Adipocyte (in vitro differentiated cells): ENCODE data around the gene GOLGA6A.
"Not testable (repeated sequence)": the region's sequence is repeated elsewhere in the genome, so short reads cannot be mapped to it uniquely, and the experiment has no call there.

ENCODE experiments used
- DNase-seq: peaks from one replicate; pipeline ENCODE4 v3.0.0-alpha.2; 2015; ENCODE audit warnings: low read depth
- H3K27me3 ChIP-seq: replicated peaks from 2 replicates; pipeline ENCODE4 v1.7.0; 2013; ENCODE audit warnings: mild to moderate bottlenecking, low read length, moderate library complexity; ENCODE audit not compliant: control insufficient read depth, insufficient read depth
- H3K36me3 ChIP-seq: 2 replicates; pipeline ENCODE4 v1.7.0; 2013; ENCODE audit warnings: low read length, mild to moderate bottlenecking, moderate library complexity; ENCODE audit not compliant: control insufficient read depth, insufficient read depth, severe bottlenecking
- H3K4me1 ChIP-seq: 2 replicates; pipeline ENCODE4 v1.7.0; 2013; ENCODE audit warnings: mild to moderate bottlenecking, low read length, moderate library complexity; ENCODE audit not compliant: control insufficient read depth, insufficient read depth
- H3K4me3 ChIP-seq: 2 replicates; pipeline ENCODE4 v1.7.0; 2013; ENCODE audit warnings: mild to moderate bottlenecking, low read length, moderate library complexity
- H3K9ac ChIP-seq: 2 replicates; pipeline ENCODE4 v1.7.0; 2013; ENCODE audit warnings: mild to moderate bottlenecking, low read length, moderate library complexity
- H3K9me3 ChIP-seq: 2 replicates; pipeline ENCODE4 v1.7.0; 2013; ENCODE audit warnings: mild to moderate bottlenecking, low read length, moderate library complexity; ENCODE audit not compliant: control insufficient read depth

The GOLGA6A gene

GRCh38 chr15:74082450-74082849, at the start of gene GOLGA6A:
TSS of gene GOLGA6A (minus strand) at chr15:74082550. CDS start at chr15:74082509, 41 bp downstream.
- H3K4me3 ChIP-seq, H3K9ac ChIP-seq, H3K9me3 ChIP-seq, DNase-seq, H3K27me3 ChIP-seq, H3K36me3 ChIP-seq, H3K4me1 ChIP-seq: not testable (repeated sequence)

GRCh38 chr15:74131628-74132413, 49.5 kb upstream of the GOLGA6A start:
- H3K4me1 ChIP-seq: peaks cover 25% of the 10 kb centered on the region
- no peak overlapping the region for H3K9ac ChIP-seq
- H3K9me3 ChIP-seq: no peaks in the 10 kb centered on the region
- DNase-seq: no peak
- no peak overlapping the region for H3K4me3 ChIP-seq
- H3K27me3 ChIP-seq: peaks cover 37% of the 10 kb centered on the region
- H3K36me3 ChIP-seq: no peaks in the 10 kb centered on the region

GRCh38 chr15:74130849-74131627, 48.7 kb upstream of the GOLGA6A start:
- DNase-seq: no peak
- Histone ChIP-seq H3K4me3 (no peak overlapping the region), H3K4me1 (peaks cover 20% of the 10 kb centered on the region), H3K36me3 (no peaks in the 10 kb centered on the region), H3K9me3 (no peaks in the 10 kb centered on the region), H3K9ac (no peak overlapping the region), H3K27me3 (peaks cover 37% of the 10 kb centered on the region)

- H3K4me3 ChIP-seq: peak within 1 kb of the TSS; percentile 50
- no peak within 1 kb of the TSS for H3K9ac ChIP-seq
- H3K9me3 ChIP-seq: no peaks in the 10 kb centered on the region
- DNase-seq: peak; percentile 71
- peaks cover 16% of the 10 kb centered on the region for H3K4me1 ChIP-seq
- H3K27me3 ChIP-seq: peaks cover 40% of the 10 kb centered on the region
- H3K36me3 ChIP-seq: no peaks in the 10 kb centered on the region
These were observed 48.0 kb upstream of the GOLGA6A start, which contains the start of gene ISLR2 for GRCh38 chr15:74130155-74130848. TSS of gene ISLR2 (plus strand) at chr15:74130586. CDS start at chr15:74132755, 2,169 bp downstream.

- Histone ChIP-seq H3K27me3 (peaks cover 46% of the 10 kb centered on the region), H3K9me3 (no peaks in the 10 kb centered on the region), H3K4me3 (peak overlapping the region; percentile 50), H3K36me3 (no peaks in the 10 kb centered on the region), H3K4me1 (peaks cover 16% of the 10 kb centered on the region), H3K9ac (no peak overlapping the region)
- peak; percentile 43 for DNase-seq
These were observed 47.3 kb upstream of the GOLGA6A start for GRCh38 chr15:74129586-74130154.

- H3K9me3 ChIP-seq: no peaks in the 10 kb centered on the region
- H3K36me3 ChIP-seq: no peaks in the 10 kb centered on the region
- no peak for DNase-seq
- H3K9ac ChIP-seq: no peak overlapping the region
- H3K27me3 ChIP-seq: peaks cover 53% of the 10 kb centered on the region
- peak overlapping the region; percentile 50 for H3K4me3 ChIP-seq
- peaks cover 16% of the 10 kb centered on the region for H3K4me1 ChIP-seq
These were observed 46.6 kb upstream of the GOLGA6A start for GRCh38 chr15:74128785-74129585.

GRCh38 chr15:74127954-74128784, 45.8 kb upstream of the GOLGA6A start:
- Histone ChIP-seq H3K36me3 (no peaks in the 10 kb centered on the region), H3K27me3 (peaks cover 60% of the 10 kb centered on the region), H3K9me3 (no peaks in the 10 kb centered on the region), H3K4me1 (peaks cover 16% of the 10 kb centered on the region), H3K4me3 (peak overlapping the region; percentile 78), H3K9ac (no peak overlapping the region)
- no peak for DNase-seq

- no peaks in the 10 kb centered on the region for H3K9me3 ChIP-seq
- H3K4me3 ChIP-seq: peak overlapping the region; percentile 78
- DNase-seq: peak; percentile 96
- no peak overlapping the region for H3K9ac ChIP-seq
- peaks cover 16% of the 10 kb centered on the region for H3K4me1 ChIP-seq
- no peaks in the 10 kb centered on the region for H3K36me3 ChIP-seq
- peaks cover 68% of the 10 kb centered on the region for H3K27me3 ChIP-seq
These were observed 45.1 kb upstream of the GOLGA6A start for GRCh38 chr15:74127255-74127953.

- peaks cover 9% of the 10 kb centered on the region for H3K4me1 ChIP-seq
- no peaks in the 10 kb centered on the region for H3K36me3 ChIP-seq
- DNase-seq: no peak
- no peak overlapping the region for H3K9ac ChIP-seq
- no peak overlapping the region for H3K4me3 ChIP-seq
- no peaks in the 10 kb centered on the region for H3K9me3 ChIP-seq
- peaks cover 76% of the 10 kb centered on the region for H3K27me3 ChIP-seq
These were observed 42.4 kb upstream of the GOLGA6A start for GRCh38 chr15:74124759-74125158.
